GM23338 (cell line): ENCODE measurements around the gene WARS2. TPM values are rescaled to one million over a fixed set of nuclear protein-coding genes. Genes with fewer than 3 reads are reported as not detected.

Source experiments
- ATAC-seq: fragments of 200-7000 bp; cut with Tn5 transposase; 3 replicates; pipeline ENCODE4 v1.9.1; 2020
- DNase-seq: peaks from one replicate; pipeline ENCODE4 v3.0.0-alpha.2; 2015; ENCODE audit warnings: low spot score
- H2AFZ ChIP-seq: fragments of 200-600 bp; sonication (generic); 2 replicates; pipeline ENCODE4 v1.8.0; 2016; ENCODE audit warnings: antibody characterized with exemption, mild to moderate bottlenecking, moderate library complexity
- H3F3A ChIP-seq: fragments of 200-600 bp; sonication (generic); replicated peaks from 2 replicates; pipeline ENCODE4 v1.8.0; 2017; ENCODE audit warnings: antibody characterized with exemption, mixed run types, low read depth
- H3K27ac ChIP-seq: fragments of 200-600 bp; sonication (generic); 2 replicates; pipeline ENCODE4 v1.6.1; 2016; ENCODE audit warnings: low read depth
- H3K27me3 ChIP-seq: fragments of 200-600 bp; sonication (generic); 2 replicates; pipeline ENCODE4 v1.8.0; 2016; ENCODE audit warnings: mild to moderate bottlenecking, mixed run types, moderate library complexity; ENCODE audit not compliant: insufficient read depth
- H3K36me3 ChIP-seq: fragments of 200-600 bp; sonication (generic); 2 replicates; pipeline ENCODE4 v1.8.0; 2016; ENCODE audit warnings: mild to moderate bottlenecking; ENCODE audit not compliant: insufficient read depth
- H3K4me1 ChIP-seq: fragments of 200-600 bp; sonication (generic); 2 replicates; pipeline ENCODE4 v1.8.0; 2016; ENCODE audit warnings: mild to moderate bottlenecking, moderate library complexity; ENCODE audit not compliant: insufficient read depth
- H3K4me2 ChIP-seq: fragments of 200-600 bp; sonication (generic); 2 replicates; pipeline ENCODE4 v1.7.1; 2017; ENCODE audit warnings: mixed run types
- H3K4me3 ChIP-seq: fragments of 200-600 bp; sonication (generic); 2 replicates; pipeline ENCODE4 v1.6.1; 2016; ENCODE audit warnings: mixed run types
- H3K79me2 ChIP-seq: fragments of 200-600 bp; sonication (generic); replicated peaks from 2 replicates; pipeline ENCODE4 v1.8.0; 2017; ENCODE audit warnings: mild to moderate bottlenecking; ENCODE audit not compliant: insufficient read depth
- H3K9me2 ChIP-seq: fragments of 200-600 bp; sonication (generic); 2 replicates; pipeline ENCODE4 v1.8.0; 2017; ENCODE audit not compliant: insufficient read depth
- H4K20me1 ChIP-seq: fragments of 200-600 bp; sonication (generic); replicated peaks from 2 replicates; pipeline ENCODE4 v1.8.0; 2017; ENCODE audit warnings: mild to moderate bottlenecking; ENCODE audit not compliant: insufficient read depth
- H3K27ac Mint-ChIP-seq: 2 replicates; pipeline ENCODE4 v1.8.0; 2020; ENCODE audit warnings: inconsistent platforms, mild to moderate bottlenecking, moderate library complexity, mixed read lengths
- H3K27me3 Mint-ChIP-seq: 3 replicates; pipeline ENCODE4 v1.8.0; 2022; ENCODE audit warnings: low read depth, mild to moderate bottlenecking, moderate library complexity, mixed read lengths, inconsistent platforms; ENCODE audit not compliant: insufficient read depth, poor library complexity
- H3K36me3 Mint-ChIP-seq: 3 replicates; pipeline ENCODE4 v1.8.0; 2021; ENCODE audit warnings: low read depth, mild to moderate bottlenecking, inconsistent platforms, moderate library complexity, mixed read lengths
- H3K4me1 Mint-ChIP-seq: 3 replicates; pipeline ENCODE4 v1.8.0; 2020; ENCODE audit warnings: mild to moderate bottlenecking, inconsistent platforms, mixed read lengths
- H3K4me3 Mint-ChIP-seq: 3 replicates; pipeline ENCODE4 v1.8.0; 2021; ENCODE audit warnings: moderate library complexity, mild to moderate bottlenecking, inconsistent platforms, mixed read lengths
- H3K9me3 Mint-ChIP-seq: 3 replicates; pipeline ENCODE4 v1.8.0; 2020; ENCODE audit warnings: moderate library complexity, mild to moderate bottlenecking, inconsistent platforms, mixed read lengths
- CREB1 ChIP-seq: fragments of 250-450 bp; sonication (Bioruptor Pico); IDR thresholded peaks from 2 replicates; pipeline ENCODE4 v1.5.0; 2020; ENCODE audit warnings: low read depth, mild to moderate bottlenecking, moderate library complexity
- CTCF ChIP-seq, 2 experiments: fragments of 200-600 bp in 1 of 2; sonication (generic) in 1 of 2; conservative IDR thresholded peaks; 2 replicates each; pipeline versions ENCODE4 v1.5.1 to v1.6.1; 2016 to 2017; ENCODE audit warnings: antibody characterized with exemption in 2 of 2, low read depth in 2 of 2, mild to moderate bottlenecking in 2 of 2, moderate library complexity in 1 of 2
- ETS1 ChIP-seq: IDR thresholded peaks from 2 replicates; pipeline ENCODE4 v1.6.1; 2016; ENCODE audit warnings: antibody characterized with exemption
- EZH2 ChIP-seq: fragments of 200-600 bp; sonication (generic); IDR thresholded peaks from one replicate; pipeline ENCODE4 v1.8.0; 2017; ENCODE audit warnings: antibody characterized with exemption, mild to moderate bottlenecking, low read depth; ENCODE audit not compliant: unreplicated experiment
- NANOG ChIP-seq: IDR thresholded peaks from 2 replicates; pipeline ENCODE4 v1.6.1; 2016; ENCODE audit warnings: antibody characterized with exemption, borderline replicate concordance
- POLR2AphosphoS5 ChIP-seq: IDR thresholded peaks from 2 replicates; pipeline ENCODE4 v1.6.1; 2016; ENCODE audit warnings: antibody characterized with exemption, low read depth
- STAT1 ChIP-seq: IDR thresholded peaks from one replicate; pipeline ENCODE4 v1.6.1; 2016; ENCODE audit warnings: antibody characterized with exemption; ENCODE audit not compliant: unreplicated experiment
- ZNF114 ChIP-seq: fragments of 250-450 bp; sonication (Bioruptor Pico); IDR thresholded peaks from 2 replicates; pipeline ENCODE4 v1.5.0; 2020; ENCODE audit warnings: mild to moderate bottlenecking, moderate library complexity
- ZNF331 ChIP-seq: fragments of 250-450 bp; sonication (Bioruptor Pico); IDR thresholded peaks from 2 replicates; pipeline ENCODE4 v1.5.0; 2020; ENCODE audit warnings: low read depth, mild to moderate bottlenecking, moderate library complexity
- ZNF462 ChIP-seq: fragments of 250-450 bp; sonication (Bioruptor Pico); IDR thresholded peaks from 2 replicates; pipeline ENCODE4 v1.5.0; 2020; ENCODE audit warnings: mild to moderate bottlenecking, moderate library complexity
- polyA plus RNA-seq: library from polyadenylated mRNA; unstranded; fragments of >200 nt; fragmentation: Nextera tagmentation; extraction: Ambion mirVana; gene quantifications from 2 replicates; pipeline ENCODE4 v1.2.1, GENCODE V29; 2016
- total RNA-seq: library from RNA; depleted of rRNA; stranded (reverse); fragments of >200 nt; shearing (Covaris generic); gene quantifications from 2 replicates; pipeline ENCODE4 v1.2.3, GENCODE V29; 2014

The WARS2 gene
- total and polyA plus RNA-seq, 2 experiments from 2014 or later, result 6.4 to 12.6 TPM

GRCh38 chr1:119099775-119100174, 40.7 kb downstream of the WARS2 start:
- no peaks in the 10 kb centered on the region for H3F3A ChIP-seq
- no peaks in the 10 kb centered on the region for H3K9me3 Mint-ChIP-seq
- H3K4me1 Mint-ChIP-seq, result peaks cover 8% of the 10 kb centered on the region; the same call in 2 of the 3 replicates
- no peaks in the 10 kb centered on the region for H3K4me1 ChIP-seq
- H3K4me2 ChIP-seq, result no peak overlapping the region
- H3K79me2 ChIP-seq, result no peaks in the 10 kb centered on the region
- H3K4me3 Mint-ChIP-seq, result no peak overlapping the region
- TF ChIP-seq POLR2AphosphoS5, result no peak
- no peak for DNase-seq
- no peaks in the 10 kb centered on the region for H3K27me3 Mint-ChIP-seq
- no peak overlapping the region for H3K27ac ChIP-seq
- H3K36me3 Mint-ChIP-seq, result no peaks in the 10 kb centered on the region
- ATAC-seq, result no peak
- H2AFZ ChIP-seq, result no peak overlapping the region
- H3K27me3 ChIP-seq, result no peaks in the 10 kb centered on the region
- H4K20me1 ChIP-seq, result no peaks in the 10 kb centered on the region
- H3K36me3 ChIP-seq, result no peaks in the 10 kb centered on the region
- no peak overlapping the region for H3K4me3 ChIP-seq
- H3K9me2 ChIP-seq, result no peaks in the 10 kb centered on the region
- no peak overlapping the region for H3K27ac Mint-ChIP-seq

- no peak for ATAC-seq
- Mint-ChIP-seq H3K9me3 (no peaks in the 10 kb centered on the region), H3K4me1 (peaks cover 8% of the 10 kb centered on the region; the same call in 2 of the 3 replicates), H3K4me3 (no peak overlapping the region), H3K27me3 (no peaks in the 10 kb centered on the region), H3K36me3 (no peaks in the 10 kb centered on the region), H3K27ac (no peak overlapping the region; the same call in 1 of the 2 replicates)
- no peak overlapping the region for H2AFZ ChIP-seq
- H4K20me1 ChIP-seq, result no peaks in the 10 kb centered on the region
- no peak overlapping the region for H3K27ac ChIP-seq
- no peaks in the 10 kb centered on the region for H3K4me1 ChIP-seq
- no peak overlapping the region for H3K4me3 ChIP-seq
- no peak overlapping the region for H3K4me2 ChIP-seq
- no peaks in the 10 kb centered on the region for H3K9me2 ChIP-seq
- no peaks in the 10 kb centered on the region for H3K27me3 ChIP-seq
- H3F3A ChIP-seq, result no peaks in the 10 kb centered on the region
- H3K79me2 ChIP-seq, result no peaks in the 10 kb centered on the region
- DNase-seq, result no peak
- no peaks in the 10 kb centered on the region for H3K36me3 ChIP-seq
- TF ChIP-seq ZNF331 (CRISPR knock-in tag), result no peak
- no peak for TF ChIP-seq STAT1
- TF ChIP-seq ZNF114 (CRISPR knock-in tag), result no peak
- no peak for TF ChIP-seq NANOG
- no peak for TF ChIP-seq CTCF (conservative IDR thresholded peaks at IDR 0.05; ENCODE audit: low read depth in 2 of 2)
- no peak for TF ChIP-seq CREB1 (CRISPR knock-in tag)
- TF ChIP-seq POLR2AphosphoS5, result no peak
- TF ChIP-seq ETS1, result no peak
- TF ChIP-seq ZNF462 (CRISPR knock-in tag), result no peak
- TF ChIP-seq EZH2, result no peak
Measured at GRCh38 chr1:119097380-119097779, 43.1 kb downstream of the WARS2 start.
